Fibroblast of skin of scalp (primary cell): Measurements from ENCODE around the gene CPOX.

Experiments
- DNase-seq: peaks from one replicate; pipeline ENCODE4 v3.0.0-alpha.2; 2013

Gene CPOX

DNA sequence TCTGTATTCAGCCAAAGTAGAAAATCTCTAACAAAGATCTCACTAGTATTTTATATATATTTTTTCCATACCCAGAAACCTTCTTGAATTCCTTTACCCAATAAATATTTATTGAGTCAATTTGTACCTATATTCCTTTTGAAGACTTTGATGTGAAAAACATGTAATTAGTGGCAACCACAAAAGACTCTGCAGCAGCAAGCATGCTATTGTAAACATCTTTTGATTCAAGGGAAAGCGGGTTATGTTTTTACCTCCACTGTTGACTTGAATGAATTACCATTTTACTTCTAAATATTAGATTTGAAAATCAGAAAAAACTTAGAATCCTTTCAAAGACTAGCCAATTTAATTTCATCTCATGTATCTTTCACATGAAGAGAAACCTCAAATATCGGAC is 59.2 kb downstream of the CPOX start:
- DNase-seq = no peak

DNA sequence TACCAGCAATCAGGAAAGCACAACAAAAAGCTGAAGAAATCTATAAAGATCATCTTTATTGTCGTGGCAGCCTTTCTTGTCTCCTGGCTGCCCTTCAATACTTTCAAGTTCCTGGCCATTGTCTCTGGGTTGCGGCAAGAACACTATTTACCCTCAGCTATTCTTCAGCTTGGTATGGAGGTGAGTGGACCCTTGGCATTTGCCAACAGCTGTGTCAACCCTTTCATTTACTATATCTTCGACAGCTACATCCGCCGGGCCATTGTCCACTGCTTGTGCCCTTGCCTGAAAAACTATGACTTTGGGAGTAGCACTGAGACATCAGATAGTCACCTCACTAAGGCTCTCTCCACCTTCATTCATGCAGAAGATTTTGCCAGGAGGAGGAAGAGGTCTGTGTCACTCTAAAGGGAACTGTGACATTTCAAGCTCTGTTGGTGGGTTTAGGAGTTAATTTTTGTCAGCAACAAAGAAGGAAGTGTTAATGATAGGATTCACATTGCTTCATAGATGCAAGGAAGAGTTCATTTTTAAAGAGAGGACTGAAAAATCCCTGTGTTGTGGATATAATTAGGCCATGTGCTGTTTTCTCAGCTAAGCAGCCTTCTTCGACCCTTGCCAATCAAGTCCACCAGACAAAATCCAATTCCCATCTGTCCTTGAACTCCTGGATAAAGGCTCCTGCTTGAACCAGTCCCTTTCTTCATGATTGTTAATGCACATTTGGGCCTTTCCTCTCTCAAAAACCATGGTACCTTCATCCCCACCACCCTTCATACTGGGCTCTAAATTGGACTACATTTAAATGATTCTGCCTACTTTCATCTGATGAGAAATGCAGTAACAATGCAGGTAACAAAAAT is 60.5 kb downstream of the CPOX start:
- DNase-seq = no peak

DNA sequence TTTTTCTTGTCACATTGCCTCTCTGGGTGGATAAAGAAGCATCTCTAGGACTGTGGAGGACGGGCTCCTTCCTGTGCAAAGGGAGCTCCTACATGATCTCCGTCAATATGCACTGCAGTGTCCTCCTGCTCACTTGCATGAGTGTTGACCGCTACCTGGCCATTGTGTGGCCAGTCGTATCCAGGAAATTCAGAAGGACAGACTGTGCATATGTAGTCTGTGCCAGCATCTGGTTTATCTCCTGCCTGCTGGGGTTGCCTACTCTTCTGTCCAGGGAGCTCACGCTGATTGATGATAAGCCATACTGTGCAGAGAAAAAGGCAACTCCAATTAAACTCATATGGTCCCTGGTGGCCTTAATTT is 61.2 kb downstream of the CPOX start:
- no peak for DNase-seq

DNA sequence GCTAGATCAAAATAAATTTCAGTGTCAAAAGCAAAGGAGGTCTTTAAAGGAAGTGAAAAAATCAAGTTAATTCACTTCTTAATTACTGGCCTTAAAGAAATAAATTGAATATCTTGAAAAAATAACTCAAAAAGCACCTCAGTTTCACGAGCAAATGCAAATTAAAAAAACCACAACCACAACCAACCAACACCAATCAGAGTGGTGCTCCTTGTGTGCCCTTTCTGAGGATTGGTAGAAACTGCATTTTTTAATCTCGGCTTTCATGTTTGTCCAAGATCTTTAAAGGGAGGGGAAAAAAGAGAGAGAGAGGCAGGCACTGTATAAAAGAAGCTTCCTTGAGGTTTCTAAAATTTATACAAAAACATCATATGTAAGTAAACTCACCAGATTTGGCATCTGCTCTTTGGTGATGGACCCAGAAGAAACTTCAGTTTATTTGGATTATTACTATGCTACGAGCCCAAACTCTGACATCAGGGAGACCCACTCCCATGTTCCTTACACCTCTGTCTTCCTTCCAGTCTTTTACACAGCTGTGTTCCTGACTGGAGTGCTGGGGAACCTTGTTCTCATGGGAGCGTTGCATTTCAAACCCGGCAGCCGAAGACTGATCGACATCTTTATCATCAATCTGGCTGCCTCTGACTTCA is 61.7 kb downstream of the CPOX start, which contains the start of gene GPR15:
Gene GPR15, plus strand, starts transcription at position 357 of the 653 bp plus-strand sequence. Its CDS starts 56 bp downstream, at position 413.
- no peak for DNase-seq

DNA sequence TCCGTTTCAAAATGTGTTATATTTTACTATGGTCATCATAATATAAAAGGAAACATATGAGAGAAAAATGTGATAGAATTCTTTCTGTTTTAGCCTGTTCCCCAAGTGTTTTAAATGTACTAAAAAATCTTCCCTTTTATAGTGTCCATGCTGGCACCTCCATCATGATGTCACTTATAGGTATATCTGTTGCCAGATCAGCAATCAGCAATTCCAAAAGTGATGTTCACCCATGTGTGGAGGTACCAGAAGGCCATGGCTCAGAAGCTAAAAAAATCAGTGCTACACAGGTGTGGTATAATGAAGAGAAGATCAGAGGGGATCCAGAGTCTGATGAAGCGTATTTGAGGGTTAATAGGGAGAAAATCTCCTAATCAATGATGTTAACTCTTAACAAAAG is 62.7 kb downstream of the CPOX start:
- no peak for DNase-seq

DNA sequence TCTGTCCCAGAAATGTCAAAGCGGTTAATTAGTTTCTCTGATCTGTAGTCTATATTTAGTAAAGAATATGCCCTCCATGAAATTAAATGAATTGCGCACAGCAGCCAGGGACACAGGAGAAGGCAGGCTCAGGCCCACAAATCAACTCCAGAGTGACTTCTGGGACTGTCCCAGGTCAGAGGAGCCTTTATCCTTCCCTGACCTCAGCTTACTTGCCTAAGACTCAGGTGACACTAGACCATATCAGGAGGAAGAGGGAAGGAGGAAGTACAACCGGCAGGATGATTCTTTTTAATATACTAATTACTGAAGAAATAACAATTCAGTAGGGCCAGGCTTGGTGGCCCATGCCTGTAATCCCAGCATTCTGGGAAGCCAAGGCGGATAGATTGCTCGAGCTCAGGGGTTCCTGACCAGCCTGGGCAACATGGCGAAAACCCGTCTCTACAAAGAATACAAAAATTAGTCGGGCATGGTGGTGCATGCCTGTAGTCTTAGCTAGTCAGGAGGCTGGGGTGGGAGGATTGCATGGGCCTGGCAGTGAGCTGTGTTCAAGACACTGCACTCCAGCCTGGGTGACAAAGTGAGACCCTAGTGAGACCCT is 63.5 kb downstream of the CPOX start:
- no peak for DNase-seq
